Activated CD8-positive, alpha-beta memory T cell treated with anti-CD3 and anti-CD28 coated beads, Interleukin-2, amount 10 ng/mL, durations not matched to agents 7 days and 5 days (primary cell): Measurements from ENCODE around the gene CCDC68. TPM values are rescaled to one million over a fixed set of nuclear protein-coding genes. Genes with fewer than 3 reads are reported as not detected.
"Not testable (repeated sequence)": the region's sequence is repeated elsewhere in the genome, so short reads cannot be mapped to it uniquely, and the experiment has no call there.

Source experiments
- ATAC-seq: fragments of 150-1000 bp; cut with Tn5 transposase; one replicate; pipeline ENCODE4 v1.10.0; 2021; ENCODE audit warnings: moderate library complexity
- CTCF ChIA-PET: fragments of 350-600 bp; sonication (Branson Sonifier 250); formaldehyde crosslinking; loops from one replicate; lab custom pipeline; 2021; ENCODE audit warnings: antibody characterized with exemption; lab: Charles Lee
- DNase-seq: peaks from one replicate; pipeline ENCODE4 v3.0.0-alpha.2; 2020
- H3K27ac Mint-ChIP-seq: one replicate; pipeline ENCODE4 v1.8.0; 2021; ENCODE audit warnings: mild to moderate bottlenecking, mixed read lengths
- H3K27me3 Mint-ChIP-seq: one replicate; pipeline ENCODE4 v1.8.0; 2021; ENCODE audit warnings: mixed read lengths
- H3K36me3 Mint-ChIP-seq: one replicate; pipeline ENCODE4 v1.8.0; 2021; ENCODE audit warnings: mild to moderate bottlenecking, mixed read lengths
- H3K4me1 Mint-ChIP-seq: one replicate; pipeline ENCODE4 v1.8.0; 2021; ENCODE audit warnings: mixed read lengths
- H3K4me3 Mint-ChIP-seq: one replicate; pipeline ENCODE4 v1.8.0; 2021; ENCODE audit warnings: mild to moderate bottlenecking, moderate library complexity, mixed read lengths
- H3K9me3 Mint-ChIP-seq: one replicate; pipeline ENCODE4 v1.8.0; 2022; ENCODE audit warnings: low read depth, mixed read lengths
- total RNA-seq, 2 experiments: library from RNA; stranded (reverse); gene quantifications; one replicate each; pipeline ENCODE4 v1.2.3, GENCODE V29; 2021

Gene CCDC68
- total RNA-seq, 2 experiments from 2014 or later: not detected

- Mint-ChIP-seq H3K4me1 (peaks cover 7% of the 10 kb centered on the region), H3K27ac (no peak overlapping the region), H3K4me3 (no peak overlapping the region), H3K36me3 (no peaks in the 10 kb centered on the region), H3K9me3 (no peaks in the 10 kb centered on the region), H3K27me3 (peaks cover 2% of the 10 kb centered on the region)
- no peak for ATAC-seq
- DNase-seq: no peak
- CTCF ChIA-PET: no interaction called here
Observed at GRCh38 chr18:54873884-54874255, 85.4 kb downstream of the CCDC68 start.

- Mint-ChIP-seq H3K27ac (no peak overlapping the region), H3K4me1 (peaks cover 7% of the 10 kb centered on the region), H3K36me3 (no peaks in the 10 kb centered on the region), H3K27me3 (peaks cover 2% of the 10 kb centered on the region), H3K9me3 (no peaks in the 10 kb centered on the region), H3K4me3 (no peak overlapping the region)
- CTCF ChIA-PET: no interaction called here
- DNase-seq (no peak), ATAC-seq (no peak)
Observed at GRCh38 chr18:54872681-54873080, 86.6 kb downstream of the CCDC68 start.

GRCh38 chr18:54871231-54871630 lies 88.0 kb downstream of the CCDC68 start:
- CTCF ChIA-PET: no interaction called here
- Mint-ChIP-seq H3K9me3 (peaks cover 2% of the 10 kb centered on the region), H3K4me3 (no peak overlapping the region), H3K27ac (no peak overlapping the region), H3K4me1 (peaks cover 9% of the 10 kb centered on the region), H3K36me3 (no peaks in the 10 kb centered on the region), H3K27me3 (peaks cover 2% of the 10 kb centered on the region)
- no peak for ATAC-seq
- no peak for DNase-seq

- peaks cover 2% of the 10 kb centered on the region for H3K9me3 Mint-ChIP-seq
Observed at GRCh38 chr18:54867131-54867530, 92.1 kb downstream of the CCDC68 start.

GRCh38 chr18:54860941-54861340 lies 98.3 kb downstream of the CCDC68 start:
- ATAC-seq (no peak), DNase-seq (no peak)
- CTCF ChIA-PET: no interaction called here
- Mint-ChIP-seq H3K4me1 (no peaks in the 10 kb centered on the region), H3K27me3 (no peaks in the 10 kb centered on the region), H3K9me3 (no peaks in the 10 kb centered on the region), H3K27ac (no peak overlapping the region), H3K4me3 (no peak overlapping the region), H3K36me3 (no peaks in the 10 kb centered on the region)

More at GRCh38 chr18:54867131-54867530, 92.1 kb downstream of the CCDC68 start:
- Mint-ChIP-seq H3K27ac (no peak overlapping the region), H3K4me3 (no peak overlapping the region), H3K36me3 (no peaks in the 10 kb centered on the region), H3K4me1 (peaks cover 2% of the 10 kb centered on the region), H3K27me3 (peaks cover 2% of the 10 kb centered on the region)
- no peak for DNase-seq
- CTCF ChIA-PET: no interaction called here
- no peak for ATAC-seq

GRCh38 chr18:54859667-54860421 lies 99.4 kb downstream of the CCDC68 start:
- ATAC-seq (no peak), DNase-seq (no peak)
- no peaks in the 10 kb centered on the region for H3K27me3 Mint-ChIP-seq
- no peaks in the 10 kb centered on the region for H3K4me1 Mint-ChIP-seq
- H3K36me3 Mint-ChIP-seq: no peaks in the 10 kb centered on the region
- CTCF ChIA-PET: no interaction called here
- no peak overlapping the region for H3K4me3 Mint-ChIP-seq
- H3K27ac Mint-ChIP-seq: no peak overlapping the region
- no peaks in the 10 kb centered on the region for H3K9me3 Mint-ChIP-seq

- DNase-seq: no peak
- peaks cover 9% of the 10 kb centered on the region for H3K4me1 Mint-ChIP-seq
- CTCF ChIA-PET: no interaction called here
- no peaks in the 10 kb centered on the region for H3K36me3 Mint-ChIP-seq
- no peak overlapping the region for H3K4me3 Mint-ChIP-seq
- no peaks in the 10 kb centered on the region for H3K9me3 Mint-ChIP-seq
- ATAC-seq: no peak
- H3K27ac Mint-ChIP-seq: no peak overlapping the region
- no peaks in the 10 kb centered on the region for H3K27me3 Mint-ChIP-seq
Observed at GRCh38 chr18:54857499-54857898, 101.8 kb downstream of the CCDC68 start.

- no peak for DNase-seq
- ATAC-seq: no peak
- no peaks in the 10 kb centered on the region for H3K36me3 Mint-ChIP-seq
- no peak overlapping the region for H3K27ac Mint-ChIP-seq
- CTCF ChIA-PET: interaction anchor here (0.9 kb wide), 1 partner anchor 28 kb away, joined by 3 read pairs; the partner anchor contains the start of gene RAB27B
- no peaks in the 10 kb centered on the region for H3K27me3 Mint-ChIP-seq
- peaks cover 11% of the 10 kb centered on the region for H3K4me1 Mint-ChIP-seq
- no peak overlapping the region for H3K4me3 Mint-ChIP-seq
- H3K9me3 Mint-ChIP-seq: no peaks in the 10 kb centered on the region
Observed at GRCh38 chr18:54856105-54856646, 103.1 kb downstream of the CCDC68 start.

- ATAC-seq, H3K27ac Mint-ChIP-seq, H3K36me3 Mint-ChIP-seq, H3K4me3 Mint-ChIP-seq, DNase-seq, H3K9me3 Mint-ChIP-seq, H3K27me3 Mint-ChIP-seq, CTCF ChIA-PET: not testable (repeated sequence)
- peaks cover 11% of the 10 kb centered on the region for H3K4me1 Mint-ChIP-seq
Observed at GRCh38 chr18:54855050-54855449, 104.2 kb downstream of the CCDC68 start.

GRCh38 chr18:54852780-54853675 lies 106.2 kb downstream of the CCDC68 start:
- H3K36me3 Mint-ChIP-seq: no peaks in the 10 kb centered on the region
- CTCF ChIA-PET: interaction anchor here (1.3 kb wide), 1 partner anchor 60 kb away, joined by 3 read pairs; no protein-coding TSS in a partner anchor
- H3K9me3 Mint-ChIP-seq: no peaks in the 10 kb centered on the region
- no peak overlapping the region for H3K4me3 Mint-ChIP-seq
- H3K27ac Mint-ChIP-seq: no peak overlapping the region
- H3K27me3 Mint-ChIP-seq: no peaks in the 10 kb centered on the region
- ATAC-seq: peak; percentile 20
- DNase-seq: no peak
- H3K4me1 Mint-ChIP-seq: peaks cover 11% of the 10 kb centered on the region

Other genes with a start within 250 kb of the CCDC68 start
- gene RAB27B, start 131.0 kb downstream of the CCDC68 start, total RNA-seq: 1 to 10 TPM in 1 of 2 experiments, under 1 TPM in 1; 0.66 to 3.5 TPM